Body of pancreas (tissue), 4 donors: ENCODE data around the gene ERLIN1. TPM values are rescaled to one million over a fixed set of nuclear protein-coding genes. Genes with fewer than 3 reads are reported as not detected.

Source experiments
- ATAC-seq: fragments of 150-250 bp; one replicate; pipeline ENCODE4 v1.9.1; 2016
- DNase-seq, 4 donors: peaks; one replicate each; pipeline ENCODE4 v3.0.0-alpha.2; 2019
- H3K27ac ChIP-seq, 4 donors: fragments of 200-600 bp; sonication (generic); 1 replicate in 3 of 4; 2 replicates in 1 of 4; pipeline versions ENCODE4 v1.5.1 to v1.6.1; 2016 to 2019; ENCODE audit warnings: mild to moderate bottlenecking in 1 of 4, mixed read lengths in 1 of 4, moderate library complexity in 1 of 4
- H3K27me3 ChIP-seq, 2 donors: fragments of 200-600 bp; sonication (generic); one replicate each; pipeline ENCODE4 v1.6.0; 2016; ENCODE audit warnings: mild to moderate bottlenecking in 1 of 2
- H3K36me3 ChIP-seq, 2 donors: fragments of 200-600 bp; sonication (generic); replicated peaks in 1 of 2; 2 replicates each; pipeline ENCODE4 v1.5.1; 2016; ENCODE audit warnings: low read depth in 2 of 2; ENCODE audit not compliant: insufficient read depth in 1 of 2
- H3K4me1 ChIP-seq: fragments of 200-600 bp; sonication (generic); one replicate; pipeline ENCODE4 v1.6.0; 2016
- H3K4me3 ChIP-seq, 2 donors: fragments of 200-600 bp; sonication (generic); 1 replicate in 1 of 2; 2 replicates in 1 of 2; pipeline ENCODE4 v1.5.1; 2016 to 2019
- H3K9me3 ChIP-seq, 3 donors: fragments of 200-600 bp; sonication (generic); 1 replicate in 2 of 3; 2 replicates in 1 of 3; pipeline ENCODE4 v1.5.1; 2016
- POLR2A ChIP-seq, 3 donors: fragments of 450-650 bp; IDR thresholded peaks; one replicate each; pipeline ENCODE4 v1.6.1; 2016; ENCODE audit warnings: antibody characterized with exemption in 3 of 3, mild to moderate bottlenecking in 2 of 3
- WGBS, 2 donors: methylation state at CpG; one replicate each; pipeline ENCODE4 v1.1.5; 2017; 5-methylcytosine and 5-hydroxymethylcytosine counted together
- intact Hi-C: fragments of 100-400 bp; cut with DNase I; formaldehyde crosslinking; loops from one replicate; pipeline ENCODE4 v1.15.1; 2023
- total RNA-seq, 2 donors: library from RNA; depleted of rRNA; stranded (reverse); fragments of >200 nt; gene quantifications; one replicate each; pipeline ENCODE4 v1.1.0, GENCODE V29; 2016
- TF ChIP-seq, protein P1 (sequence below), 7 experiments: fragments of 450-650 bp in 4 of 7; fragments of 200-600 bp in 3 of 7; sonication (generic) in 3 of 7; IDR thresholded peaks; one replicate each; pipeline ENCODE4 v1.5.1; 2016 to 2019; ENCODE audit warnings: antibody characterized with exemption in 7 of 7

The ERLIN1 gene
- total RNA-seq, 2 donors from 2014 or later = 3.6 to 14.3 TPM

DNA sequence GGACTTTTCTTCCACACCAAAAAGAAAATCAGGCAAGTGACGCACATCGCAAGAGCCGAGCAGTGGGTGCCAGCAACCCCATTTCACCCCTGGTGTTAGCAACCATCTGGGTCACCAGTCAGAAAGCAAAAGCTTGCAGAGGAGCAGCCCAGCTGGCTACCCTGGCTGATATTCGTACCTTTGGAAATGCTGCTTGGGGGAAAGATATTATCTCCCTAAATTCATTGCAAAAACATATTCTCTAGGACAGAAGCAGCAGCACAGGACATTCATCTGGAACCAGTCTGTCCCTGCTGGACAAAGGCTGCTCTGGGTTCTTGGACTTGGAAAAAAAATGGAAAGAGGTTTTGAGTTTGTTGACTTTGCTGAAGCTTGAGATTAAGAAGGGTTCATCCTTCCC, 45.8 kb downstream of the ERLIN1 start:
- TF ChIP-seq POLR2A (IDR thresholded peaks at IDR 0.05) = no peak
- TF ChIP-seq, protein P1, sequence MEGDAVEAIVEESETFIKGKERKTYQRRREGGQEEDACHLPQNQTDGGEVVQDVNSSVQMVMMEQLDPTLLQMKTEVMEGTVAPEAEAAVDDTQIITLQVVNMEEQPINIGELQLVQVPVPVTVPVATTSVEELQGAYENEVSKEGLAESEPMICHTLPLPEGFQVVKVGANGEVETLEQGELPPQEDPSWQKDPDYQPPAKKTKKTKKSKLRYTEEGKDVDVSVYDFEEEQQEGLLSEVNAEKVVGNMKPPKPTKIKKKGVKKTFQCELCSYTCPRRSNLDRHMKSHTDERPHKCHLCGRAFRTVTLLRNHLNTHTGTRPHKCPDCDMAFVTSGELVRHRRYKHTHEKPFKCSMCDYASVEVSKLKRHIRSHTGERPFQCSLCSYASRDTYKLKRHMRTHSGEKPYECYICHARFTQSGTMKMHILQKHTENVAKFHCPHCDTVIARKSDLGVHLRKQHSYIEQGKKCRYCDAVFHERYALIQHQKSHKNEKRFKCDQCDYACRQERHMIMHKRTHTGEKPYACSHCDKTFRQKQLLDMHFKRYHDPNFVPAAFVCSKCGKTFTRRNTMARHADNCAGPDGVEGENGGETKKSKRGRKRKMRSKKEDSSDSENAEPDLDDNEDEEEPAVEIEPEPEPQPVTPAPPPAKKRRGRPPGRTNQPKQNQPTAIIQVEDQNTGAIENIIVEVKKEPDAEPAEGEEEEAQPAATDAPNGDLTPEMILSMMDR (IDR thresholded peaks at IDR 0.05) = no peak
- H3K36me3 ChIP-seq = no peaks in the 10 kb centered on the region
- H3K27me3 ChIP-seq = no peaks in the 10 kb centered on the region
- H3K4me3 ChIP-seq = no peak overlapping the region
- H3K9me3 ChIP-seq = no peaks in the 10 kb centered on the region
- intact Hi-C loops = no loop called here
- H3K4me1 ChIP-seq = no peaks in the 10 kb centered on the region
- no peak for ATAC-seq
- H3K27ac ChIP-seq = no peak overlapping the region
- WGBS, 2 donors = 77 to 95% methylated on average over 4 of the region's 4 CpGs
- no peak for DNase-seq

DNA sequence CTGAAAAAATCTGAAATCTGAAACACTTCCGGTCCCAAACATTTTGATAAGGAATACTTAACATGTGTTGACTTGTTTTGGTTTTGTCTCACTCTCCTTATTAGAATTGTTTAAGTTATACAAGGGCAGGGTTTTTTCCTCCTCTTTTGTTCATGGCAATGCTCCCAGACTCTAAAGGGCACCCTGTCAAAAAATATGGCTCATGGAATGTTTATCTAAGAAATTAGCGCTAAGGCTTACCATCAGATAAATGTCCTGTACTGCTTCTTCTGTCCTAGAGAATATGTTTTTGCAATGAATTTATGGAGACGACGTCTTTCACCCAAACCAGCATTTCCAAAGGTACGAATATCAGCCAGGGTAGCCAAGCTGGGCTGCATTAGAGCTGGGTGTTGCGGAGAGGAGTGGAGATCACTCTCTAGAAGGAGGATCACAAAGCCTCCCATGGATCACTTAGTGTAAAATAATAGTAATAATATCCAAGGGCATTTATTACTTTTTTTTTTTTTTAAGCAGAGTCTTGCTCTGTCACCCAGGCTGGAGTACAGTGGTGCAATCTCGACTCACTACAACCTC, 46.8 kb downstream of the ERLIN1 start:
- ATAC-seq = no peak
- TF ChIP-seq, protein P1 (IDR thresholded peaks at IDR 0.05) = no peak
- no peak for TF ChIP-seq POLR2A (IDR thresholded peaks at IDR 0.05)
- Histone ChIP-seq H3K9me3 (no peaks in the 10 kb centered on the region), H3K27me3 (no peaks in the 10 kb centered on the region), H3K36me3 (no peaks in the 10 kb centered on the region), H3K4me3 (no peak overlapping the region), H3K27ac (no peak overlapping the region), H3K4me1 (no peaks in the 10 kb centered on the region)
- intact Hi-C loops = no loop called here
- DNase-seq = no peak
- WGBS, 2 donors = 66 to 67% methylated on average over 7 of the region's 7 CpGs

DNA sequence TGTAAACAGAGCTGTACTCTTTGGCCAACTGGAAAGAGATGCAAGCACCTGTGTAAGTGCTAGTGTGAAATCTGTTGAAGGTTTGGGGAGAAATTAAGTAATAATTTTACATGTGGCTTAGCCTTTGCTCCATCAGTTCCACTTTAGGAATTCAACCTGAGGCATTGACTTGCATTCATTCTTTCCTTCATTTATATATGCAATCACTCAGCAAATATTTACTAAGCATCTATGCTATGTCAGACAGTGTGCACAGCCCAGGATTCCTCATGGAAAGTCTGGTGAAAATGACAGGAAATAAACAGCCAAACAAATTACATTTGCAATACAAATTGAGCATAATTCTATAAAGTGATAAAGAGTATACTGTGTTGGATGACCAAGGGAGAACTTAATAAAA, 50.3 kb downstream of the ERLIN1 start:
- ATAC-seq (no peak), DNase-seq (no peak)
- Histone ChIP-seq H3K4me1 (no peaks in the 10 kb centered on the region), H3K9me3 (no peaks in the 10 kb centered on the region), H3K27ac (no peak overlapping the region), H3K4me3 (no peak overlapping the region), H3K36me3 (no peaks in the 10 kb centered on the region), H3K27me3 (no peaks in the 10 kb centered on the region)
- no peak for TF ChIP-seq POLR2A (IDR thresholded peaks at IDR 0.05)
- TF ChIP-seq, protein P1 (IDR thresholded peaks at IDR 0.05) = no peak
- intact Hi-C loops = no loop called here

DNA sequence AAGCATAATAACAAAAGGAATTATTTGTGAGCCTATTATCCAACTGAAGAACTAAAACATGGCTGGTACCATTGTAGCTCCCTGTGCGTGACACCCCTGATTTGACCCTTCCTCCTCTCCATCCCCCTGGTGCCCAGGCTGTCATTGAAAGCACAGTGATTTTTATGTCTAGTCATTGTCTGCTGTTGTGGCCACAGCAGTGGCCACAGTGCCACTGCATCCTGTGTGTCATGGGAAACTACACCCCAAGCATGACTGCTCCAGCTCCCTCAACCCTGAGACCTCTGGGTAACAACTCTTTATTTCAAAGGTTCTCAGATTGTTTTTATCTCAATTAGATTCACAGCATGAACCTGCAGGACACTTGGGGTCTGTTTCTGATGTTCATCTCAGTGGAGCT, 52.0 kb downstream of the ERLIN1 start:
- no peaks in the 10 kb centered on the region for H3K36me3 ChIP-seq

DNA sequence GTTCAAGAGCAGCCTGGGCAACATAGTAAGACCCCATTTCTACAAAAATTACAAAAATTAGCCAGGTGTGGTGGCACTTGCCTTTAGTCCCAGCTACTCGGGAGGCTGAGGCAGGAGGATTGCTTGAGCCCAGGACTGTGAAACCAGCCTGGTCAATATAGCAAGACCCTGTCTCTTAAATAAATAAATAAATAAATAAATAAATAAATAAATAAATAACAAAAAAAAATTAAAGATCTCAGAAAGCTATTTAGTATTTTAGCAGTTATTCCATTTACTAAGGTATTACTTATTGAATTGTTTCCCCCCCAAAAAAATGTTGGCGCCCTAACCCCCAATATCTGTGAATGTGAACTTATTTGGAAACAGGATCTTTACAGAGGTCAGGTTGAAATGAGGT, 53.4 kb downstream of the ERLIN1 start:
- 57 to 58% methylated on average over 2 of the region's 2 CpGs for WGBS, 2 donors
- DNase-seq = no peak
- Histone ChIP-seq H3K9me3 (no peaks in the 10 kb centered on the region), H3K27me3 (no peaks in the 10 kb centered on the region), H3K4me1 (no peaks in the 10 kb centered on the region), H3K27ac (no peak overlapping the region), H3K4me3 (no peak overlapping the region), H3K36me3 (no peaks in the 10 kb centered on the region)
- intact Hi-C loops = no loop called here
- TF ChIP-seq, protein P1 (IDR thresholded peaks at IDR 0.05) = no peak
- TF ChIP-seq POLR2A (IDR thresholded peaks at IDR 0.05) = no peak
- no peak for ATAC-seq

More for the DNA sequence above, 52.0 kb downstream of the ERLIN1 start:
- H3K27me3 ChIP-seq = no peaks in the 10 kb centered on the region
- H3K9me3 ChIP-seq = no peaks in the 10 kb centered on the region
- intact Hi-C loops = no loop called here
- ATAC-seq = no peak
- H3K4me1 ChIP-seq = no peaks in the 10 kb centered on the region
- 91 to 92% methylated on average over 1 of the region's 1 CpG for whole genome bisulfite sequencing, 2 donors
- H3K4me3 ChIP-seq = no peak overlapping the region
- H3K27ac ChIP-seq = no peak overlapping the region
- no peak for TF ChIP-seq POLR2A (IDR thresholded peaks at IDR 0.05)
- no peak for DNase-seq
